ENCODE measurements around the gene PPP6C. TPM values are rescaled to one million over a fixed set of nuclear protein-coding genes. Genes with fewer than 3 reads are reported as not detected.
"Not testable (repeated sequence)": the region's sequence is repeated elsewhere in the genome, so short reads cannot be mapped to it uniquely, and the experiment has no call there.

The PPP6C gene
- total RNA-seq, 1 donor from 2014 or later, result 39.0 TPM

GRCh38 chr9:125142560-125143376 is 46.8 kb downstream of the PPP6C start:
- DNase-seq (ENCODE audit: low read depth), result no peak

- no peak for DNase-seq (ENCODE audit: low read depth)
These were observed 47.9 kb downstream of the PPP6C start for GRCh38 chr9:125141751-125142150.

- DNase-seq (ENCODE audit: low read depth), result no peak
These were observed 48.4 kb downstream of the PPP6C start for GRCh38 chr9:125141251-125141650.

DNA sequence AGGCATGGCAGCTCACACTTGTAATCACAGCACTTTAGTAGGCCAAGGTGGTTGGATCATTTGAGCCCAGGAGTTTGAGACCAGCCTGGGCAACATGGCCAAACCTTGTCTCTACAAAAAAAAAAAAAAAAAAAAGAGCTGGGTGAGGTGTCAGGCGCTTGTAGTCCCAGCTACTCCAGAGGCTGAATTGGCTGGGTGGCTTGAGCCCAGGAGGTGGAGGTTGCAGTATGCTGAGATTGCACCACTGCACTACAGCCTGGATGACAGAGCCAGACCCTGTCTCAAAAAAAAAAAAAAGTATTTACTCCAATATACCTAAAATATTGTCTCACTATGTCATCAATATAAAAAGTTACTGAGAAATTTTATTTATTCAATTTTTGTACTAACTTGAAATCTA is 49.0 kb downstream of the PPP6C start:
- DNase-seq (ENCODE audit: low read depth), result no peak

GRCh38 chr9:125137200-125137599 is 52.4 kb downstream of the PPP6C start:
- DNase-seq (ENCODE audit: low read depth), result peak; percentile 21

- DNase-seq (ENCODE audit: low read depth), result no peak
These were observed 54.6 kb downstream of the PPP6C start for GRCh38 chr9:125134976-125135375.

DNA sequence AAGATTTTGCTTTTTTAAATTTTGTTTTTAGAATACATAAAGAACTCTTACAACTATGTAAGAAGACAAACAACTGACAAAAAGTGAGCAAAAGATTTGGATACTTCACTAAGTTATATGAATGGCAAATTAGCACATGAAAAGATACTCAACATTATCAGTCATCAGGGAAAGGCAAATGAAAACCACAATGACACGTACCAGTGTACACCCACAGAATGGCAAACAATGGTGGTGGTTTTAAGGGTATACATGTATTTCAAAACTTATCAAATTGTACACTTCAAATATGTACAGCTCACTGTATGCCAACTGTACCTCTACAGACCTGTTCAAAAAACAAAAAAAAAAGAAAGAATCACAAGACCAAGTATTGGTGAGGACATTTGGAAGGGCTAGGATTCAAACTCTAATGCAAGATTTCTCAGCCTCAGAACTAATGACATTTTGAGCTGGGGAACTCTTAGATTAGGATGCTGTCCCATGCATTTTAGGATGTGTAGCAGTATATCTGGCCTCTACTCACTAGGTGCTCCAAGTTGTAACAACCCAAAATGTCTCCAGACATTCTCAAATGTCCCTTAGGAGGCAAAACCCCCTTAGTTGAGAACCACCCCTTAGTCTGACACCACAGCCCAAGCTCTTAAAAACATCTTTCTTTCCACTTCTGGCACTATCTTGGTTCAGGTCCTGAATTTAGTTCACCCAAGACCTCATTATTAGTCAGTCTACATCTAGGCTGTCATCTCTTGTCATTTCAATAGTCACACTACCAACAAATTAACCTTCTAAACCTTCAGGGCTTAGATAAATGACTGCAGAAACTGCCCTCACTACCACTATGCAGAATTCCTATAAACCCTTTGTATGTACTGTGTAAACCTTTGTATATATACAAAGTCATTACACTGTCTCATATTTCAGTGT is 55.9 kb downstream of the PPP6C start:
- no peak for DNase-seq (ENCODE audit: low read depth)

DNA sequence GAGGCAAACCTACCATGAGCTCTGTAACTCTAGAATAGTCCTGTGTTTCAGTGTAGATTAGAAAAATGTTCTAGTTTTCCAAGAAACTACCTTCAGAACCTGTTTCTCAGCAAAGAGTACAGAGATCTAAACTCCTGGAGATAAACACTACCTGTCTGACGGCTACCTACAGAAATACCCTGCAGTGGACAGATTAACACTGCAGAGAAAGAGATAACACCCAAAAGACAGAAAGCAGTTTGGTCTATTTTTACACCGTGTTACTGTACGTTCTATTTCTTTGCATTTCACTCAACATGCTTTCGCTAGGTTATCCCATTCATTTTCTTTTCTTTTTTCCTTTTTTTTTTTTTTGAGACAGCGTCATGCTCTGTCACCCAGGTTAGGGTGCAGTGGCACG is 57.8 kb downstream of the PPP6C start:
- DNase-seq (ENCODE audit: low read depth), result no peak

GRCh38 chr9:125126019-125126746 is 63.4 kb downstream of the PPP6C start:
- peak; percentile 98 for DNase-seq (ENCODE audit: low read depth)

DNA sequence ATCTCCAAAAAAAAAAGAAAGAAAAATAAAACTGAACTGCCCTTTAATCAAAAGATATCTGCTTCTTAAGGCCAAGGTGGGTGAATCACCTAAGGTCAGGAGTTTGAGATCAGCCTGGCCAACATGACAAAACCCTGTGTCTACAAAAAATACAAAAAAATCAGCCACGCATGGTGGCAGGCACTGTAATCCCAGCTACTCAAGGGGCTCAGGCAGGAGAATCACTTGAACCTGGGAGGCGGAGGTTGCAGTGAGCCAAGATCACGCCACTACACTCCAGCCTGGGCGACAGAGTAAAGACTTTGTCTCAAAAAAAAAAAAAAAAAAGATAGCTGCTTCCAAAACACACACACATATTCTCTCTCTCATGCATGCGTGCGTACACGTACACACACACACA is 64.1 kb downstream of the PPP6C start:
- DNase-seq (ENCODE audit: low read depth), result no peak

DNA sequence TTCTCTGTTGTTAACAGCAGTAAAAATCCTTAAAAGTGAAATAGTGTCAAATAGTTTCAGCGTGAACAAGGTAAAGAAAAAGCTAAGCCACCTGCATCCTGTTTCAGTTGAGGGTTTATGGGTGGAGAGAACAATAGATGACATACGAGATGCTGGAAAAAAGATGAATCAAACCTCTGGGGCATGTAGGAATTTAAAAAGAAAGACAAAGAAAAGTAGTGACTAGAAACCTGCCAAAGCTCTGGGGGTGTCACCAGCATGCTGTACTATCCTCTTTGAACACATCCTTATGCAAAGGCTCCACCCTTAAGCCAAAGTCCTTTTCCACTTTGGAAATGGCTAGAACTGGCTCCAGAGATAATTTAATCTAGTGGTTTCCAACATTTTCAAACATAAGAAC is 68.5 kb downstream of the PPP6C start:
- no peak for DNase-seq (ENCODE audit: low read depth)

DNA sequence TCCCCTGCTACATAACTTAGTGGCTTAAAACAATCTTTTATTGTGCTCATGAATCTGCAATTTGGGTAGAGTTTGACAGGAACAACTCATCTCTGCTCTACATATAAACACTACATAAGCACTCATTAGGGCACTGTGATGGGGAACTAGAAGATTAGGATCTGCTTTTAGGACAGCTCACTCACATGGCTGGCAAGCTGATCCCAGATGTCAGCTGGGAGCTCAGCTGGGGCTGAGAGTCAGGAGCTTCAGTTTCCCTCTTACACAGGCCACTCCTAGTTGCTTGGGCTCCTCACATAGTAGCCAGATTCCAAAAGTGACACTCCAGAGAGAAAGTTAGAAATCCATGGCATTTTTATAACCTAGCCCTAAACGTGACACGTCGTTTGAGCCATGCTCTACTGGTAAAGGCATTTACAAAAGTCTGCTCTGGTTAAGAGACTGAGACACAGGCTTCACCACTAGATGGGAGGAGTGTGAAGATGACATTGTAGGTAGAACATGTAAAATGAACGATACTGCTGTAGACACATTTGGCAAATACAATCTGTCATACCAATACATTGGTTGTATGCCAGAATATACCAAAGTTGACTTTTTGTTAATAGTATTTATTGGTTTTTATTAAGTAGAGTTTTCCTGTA is 69.8 kb downstream of the PPP6C start:
- peak; percentile 77 for DNase-seq (ENCODE audit: low read depth)

GRCh38 chr9:125118696-125119095 is 70.9 kb downstream of the PPP6C start:
- DNase-seq (ENCODE audit: low read depth), result not testable (repeated sequence)

- DNase-seq (ENCODE audit: low read depth), result not testable (repeated sequence)
These were observed 75.1 kb downstream of the PPP6C start for GRCh38 chr9:125114503-125114902.

- DNase-seq (ENCODE audit: low read depth), result no peak
These were observed 79.1 kb downstream of the PPP6C start for GRCh38 chr9:125110464-125110863.

DNA sequence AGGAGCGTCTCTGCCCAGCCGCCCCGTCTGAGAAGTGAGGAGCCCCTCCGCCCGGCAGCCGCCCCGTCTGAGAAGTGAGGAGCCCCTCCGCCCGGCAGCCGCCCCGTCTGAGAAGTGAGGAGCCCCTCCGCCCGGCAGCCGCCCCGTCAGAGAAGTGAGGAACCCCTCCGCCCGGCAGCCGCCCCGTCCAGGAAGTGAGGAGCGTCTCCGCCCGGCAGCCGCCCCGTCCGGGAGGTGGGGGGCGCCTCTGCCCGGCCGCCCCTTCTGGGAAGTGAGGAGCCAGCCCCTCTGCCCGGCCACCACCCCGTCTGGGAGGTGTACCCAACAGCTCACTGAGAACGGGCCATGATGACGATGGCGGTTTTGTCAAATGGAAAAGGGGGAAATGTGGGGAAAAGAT is 81.1 kb downstream of the PPP6C start:
- not testable (repeated sequence) for DNase-seq (ENCODE audit: low read depth)

- no peak for DNase-seq (ENCODE audit: low read depth)
These were observed 83.2 kb downstream of the PPP6C start for GRCh38 chr9:125106285-125106893.

- peak; percentile 57 for DNase-seq (ENCODE audit: low read depth)
These were observed 85.7 kb downstream of the PPP6C start for GRCh38 chr9:125103770-125104460.

DNA sequence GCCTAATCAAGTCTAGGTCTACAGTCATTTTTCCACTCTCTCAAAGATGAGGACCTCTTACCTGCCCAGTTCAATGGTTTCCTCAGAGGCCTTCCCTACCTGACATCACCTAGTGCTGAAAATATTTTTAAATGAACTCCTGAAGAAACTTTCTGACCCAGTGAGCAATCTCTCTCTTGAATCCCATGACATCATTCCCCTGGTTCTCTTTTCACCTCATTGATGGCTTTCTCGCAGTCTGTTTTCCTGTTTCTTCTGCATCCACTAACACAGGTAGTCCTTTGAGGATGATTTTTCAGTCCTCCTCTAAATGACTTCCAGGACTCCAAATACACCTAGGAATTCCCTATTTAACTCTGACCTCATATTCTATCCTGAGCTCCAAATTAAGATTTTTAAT is 86.6 kb downstream of the PPP6C start:
- no peak for DNase-seq (ENCODE audit: low read depth)

DNA sequence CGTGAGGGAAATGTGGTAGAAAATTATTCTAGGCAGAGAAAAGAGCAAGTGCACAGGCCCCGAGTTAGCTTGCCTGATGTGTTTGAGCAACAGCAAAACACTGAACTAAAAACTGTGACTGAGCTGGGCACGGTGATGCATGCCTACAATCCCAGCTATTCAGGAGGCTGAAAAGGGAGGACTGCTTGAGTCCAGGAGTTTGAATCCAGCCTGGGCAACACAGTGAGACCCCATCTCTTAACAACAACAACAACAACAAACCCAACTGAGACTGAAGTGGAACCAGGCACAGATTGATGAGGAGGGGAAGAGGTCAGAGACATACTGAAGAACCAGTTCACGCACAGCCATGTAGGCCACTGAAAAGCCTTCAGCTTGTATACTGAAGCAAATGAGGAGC is 88.8 kb downstream of the PPP6C start:
- DNase-seq (ENCODE audit: low read depth), result no peak
